Measurements from ENCODE around the gene SRP68. TPM values are rescaled to one million over a fixed set of nuclear protein-coding genes. Genes with fewer than 3 reads are reported as not detected.
"Not testable (repeated sequence)": the region's sequence is repeated elsewhere in the genome, so short reads cannot be mapped to it uniquely, and the experiment has no call there.

SRP68 gene
- total RNA-seq, 1 donor from 2014 or later: 177 TPM

DNA sequence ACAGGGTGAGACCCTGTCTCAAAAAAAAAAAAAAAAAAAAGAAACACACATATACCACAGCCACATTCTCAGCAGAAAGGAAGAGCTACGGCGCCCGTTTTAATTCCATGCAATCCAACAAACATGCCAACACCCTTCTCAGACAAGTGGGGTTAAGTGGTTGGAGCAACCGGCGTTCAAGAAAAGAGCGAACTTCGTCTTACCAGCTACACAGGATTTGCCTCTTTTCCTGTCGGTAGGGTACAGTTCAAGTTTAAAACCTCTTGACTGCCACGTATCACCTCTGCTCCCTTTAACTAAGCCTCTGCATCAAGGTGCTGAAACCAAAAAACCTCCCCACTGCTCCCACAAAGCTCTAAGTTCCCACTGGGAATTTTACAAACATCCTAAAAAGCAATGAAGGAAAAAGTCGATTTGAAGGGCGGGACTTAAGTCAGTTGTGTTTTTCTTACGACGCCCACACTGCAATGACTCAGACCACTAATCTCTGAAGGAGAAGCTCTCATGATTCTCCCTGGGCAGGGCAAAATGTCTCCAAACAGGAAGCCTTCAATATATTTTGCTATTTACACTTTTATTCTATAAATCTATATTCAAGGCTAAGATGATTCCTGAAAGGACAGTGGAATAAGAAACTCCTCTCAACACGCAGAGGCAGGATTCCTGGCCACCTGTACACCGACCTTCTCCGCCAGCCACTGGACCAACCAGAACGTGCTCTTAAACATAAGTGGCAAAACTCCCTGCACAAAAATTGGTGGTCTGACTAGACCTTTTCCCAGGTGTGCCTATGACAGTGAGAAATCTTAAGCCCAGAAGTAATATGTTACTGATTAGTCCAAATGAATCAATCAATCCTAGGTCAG lies 18.8 kb downstream of the SRP68 start:
- no peaks in the 10 kb centered on the region for H3K9me3 Mint-ChIP-seq
- peaks cover 51% of the 10 kb centered on the region for H3K36me3 Mint-ChIP-seq (ENCODE audit: low read depth)
- H3K4me1 Mint-ChIP-seq (ENCODE audit: low read depth): peaks cover 14% of the 10 kb centered on the region
- peak overlapping the region; percentile 34 for H3K27ac Mint-ChIP-seq
- no peak overlapping the region for H3K4me3 Mint-ChIP-seq
- no peaks in the 10 kb centered on the region for H3K27me3 Mint-ChIP-seq (ENCODE audit: insufficient read depth)
- intact Hi-C loops (cut with micrococcal nuclease): no loop called here
- no peak for DNase-seq (ENCODE audit: low spot score)

DNA sequence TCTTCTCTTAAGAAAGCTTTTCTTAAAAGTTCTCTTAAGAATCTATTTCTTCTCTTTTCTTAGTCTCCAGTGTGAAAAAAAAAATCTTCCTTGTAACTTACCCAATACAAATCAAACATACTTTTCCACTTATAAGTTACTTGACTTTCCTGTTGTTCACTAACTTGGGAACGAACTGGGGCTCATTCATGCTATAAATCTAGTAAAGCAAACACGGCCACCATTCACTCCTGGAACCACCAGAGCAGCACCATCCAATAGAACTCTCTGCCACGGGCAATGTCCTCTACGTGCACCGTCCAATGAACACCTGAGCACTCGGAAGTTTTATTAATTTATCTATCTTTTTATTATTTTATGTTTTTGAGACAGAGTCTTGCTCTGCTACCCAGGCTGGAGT lies 20.8 kb downstream of the SRP68 start:
- peaks cover 14% of the 10 kb centered on the region for H3K4me1 Mint-ChIP-seq (ENCODE audit: low read depth)
- H3K27ac Mint-ChIP-seq: no peak overlapping the region
- no peaks in the 10 kb centered on the region for H3K9me3 Mint-ChIP-seq
- intact Hi-C loops (cut with micrococcal nuclease): no loop called here
- no peak for DNase-seq (ENCODE audit: low spot score)
- no peak overlapping the region for H3K4me3 Mint-ChIP-seq
- H3K36me3 Mint-ChIP-seq (ENCODE audit: low read depth): peaks cover 49% of the 10 kb centered on the region
- H3K27me3 Mint-ChIP-seq (ENCODE audit: insufficient read depth): no peaks in the 10 kb centered on the region

DNA sequence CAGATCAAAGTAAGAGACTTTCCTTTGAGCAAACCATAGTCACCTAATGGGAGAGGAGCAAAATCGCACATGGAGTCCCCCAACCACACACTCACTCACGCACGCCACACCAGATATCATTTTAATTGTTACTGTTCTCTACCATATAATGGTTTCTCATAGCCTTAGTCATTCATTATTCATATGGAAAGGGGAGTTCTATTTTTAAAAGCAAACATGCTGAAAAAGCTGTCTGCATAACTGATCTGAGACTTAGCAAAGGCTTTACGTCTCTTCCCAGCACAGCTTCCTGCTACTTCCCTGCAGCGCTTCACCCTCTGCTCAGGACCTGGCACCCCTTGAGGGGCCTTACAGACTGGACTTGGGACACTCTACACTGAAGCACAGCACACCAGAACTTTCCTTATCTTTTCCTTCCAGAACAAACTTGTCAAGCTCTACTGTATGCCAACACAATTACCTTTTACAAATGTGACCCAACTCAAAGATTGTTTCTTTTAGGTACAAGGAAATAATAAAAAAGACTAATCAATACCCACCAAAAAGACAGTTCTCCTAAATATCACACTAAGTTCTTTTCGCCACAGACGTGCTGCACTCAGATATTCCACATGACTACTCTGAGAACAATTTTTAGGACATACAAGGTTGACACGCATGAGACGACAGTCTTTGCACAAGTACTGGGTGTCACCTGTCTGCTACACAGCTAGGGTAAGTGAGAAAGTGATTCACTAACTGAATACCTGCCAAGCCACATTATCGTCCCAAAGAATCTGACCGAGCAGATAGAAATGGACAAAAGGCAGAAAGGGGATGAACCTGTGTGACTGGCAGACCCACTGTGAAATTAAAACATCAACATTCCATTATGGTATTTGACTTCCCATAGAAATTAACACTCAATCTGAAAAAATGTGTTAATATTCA lies 21.5 kb downstream of the SRP68 start:
- DNase-seq (ENCODE audit: low spot score): no peak
- Mint-ChIP-seq H3K4me3 (no peak overlapping the region), H3K27me3 (ENCODE audit: insufficient read depth) (no peaks in the 10 kb centered on the region), H3K27ac (no peak overlapping the region), H3K36me3 (ENCODE audit: low read depth) (peaks cover 50% of the 10 kb centered on the region), H3K4me1 (ENCODE audit: low read depth) (peaks cover 14% of the 10 kb centered on the region), H3K9me3 (no peaks in the 10 kb centered on the region)
- intact Hi-C loops (cut with micrococcal nuclease): no loop called here

- intact Hi-C loops (cut with micrococcal nuclease): no loop called here
- Mint-ChIP-seq H3K27me3 (ENCODE audit: insufficient read depth) (no peaks in the 10 kb centered on the region), H3K4me1 (ENCODE audit: low read depth) (peaks cover 14% of the 10 kb centered on the region), H3K4me3 (no peak overlapping the region), H3K27ac (peak overlapping the region; percentile 55), H3K9me3 (no peaks in the 10 kb centered on the region), H3K36me3 (ENCODE audit: low read depth) (peaks cover 57% of the 10 kb centered on the region)
- no peak for DNase-seq (ENCODE audit: low spot score)
Observed at GRCh38 chr17:76049836-76050537, 22.3 kb downstream of the SRP68 start.

DNA sequence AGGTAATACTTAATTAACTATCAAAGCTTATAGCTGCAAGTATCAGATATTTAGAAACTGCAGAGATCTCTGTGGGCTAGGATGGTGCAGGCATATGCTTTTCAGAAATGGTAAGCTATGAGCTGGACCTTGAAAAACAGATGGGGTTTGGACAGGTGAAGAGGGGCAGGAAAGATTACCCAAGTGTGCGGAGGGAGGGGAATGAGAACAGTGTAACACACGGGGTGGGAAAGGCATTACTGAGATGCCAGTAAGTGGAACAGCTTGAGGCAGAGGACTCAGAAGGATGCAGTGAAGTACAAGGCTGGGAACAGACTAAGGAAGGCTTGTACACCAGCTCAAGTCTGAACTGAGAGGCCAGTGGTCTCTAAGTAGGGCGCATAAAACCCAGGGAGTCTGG lies 23.1 kb downstream of the SRP68 start:
- DNase-seq (ENCODE audit: low spot score): no peak
- peak overlapping the region; percentile 25 for H3K27ac Mint-ChIP-seq
- no peaks in the 10 kb centered on the region for H3K9me3 Mint-ChIP-seq
- peaks cover 62% of the 10 kb centered on the region for H3K36me3 Mint-ChIP-seq (ENCODE audit: low read depth)
- peaks cover 13% of the 10 kb centered on the region for H3K4me1 Mint-ChIP-seq (ENCODE audit: low read depth)
- no peaks in the 10 kb centered on the region for H3K27me3 Mint-ChIP-seq (ENCODE audit: insufficient read depth)
- intact Hi-C loops (cut with micrococcal nuclease): no loop called here
- H3K4me3 Mint-ChIP-seq: no peak overlapping the region

- Mint-ChIP-seq H3K27ac (no peak overlapping the region), H3K27me3 (ENCODE audit: insufficient read depth) (no peaks in the 10 kb centered on the region), H3K36me3 (ENCODE audit: low read depth) (peaks cover 63% of the 10 kb centered on the region), H3K9me3 (no peaks in the 10 kb centered on the region), H3K4me1 (ENCODE audit: low read depth) (peaks cover 8% of the 10 kb centered on the region), H3K4me3 (no peak overlapping the region)
- DNase-seq (ENCODE audit: low spot score): no peak
- intact Hi-C loops (cut with micrococcal nuclease): no loop called here
Observed at GRCh38 chr17:76048711-76049110, 23.6 kb downstream of the SRP68 start.

DNA sequence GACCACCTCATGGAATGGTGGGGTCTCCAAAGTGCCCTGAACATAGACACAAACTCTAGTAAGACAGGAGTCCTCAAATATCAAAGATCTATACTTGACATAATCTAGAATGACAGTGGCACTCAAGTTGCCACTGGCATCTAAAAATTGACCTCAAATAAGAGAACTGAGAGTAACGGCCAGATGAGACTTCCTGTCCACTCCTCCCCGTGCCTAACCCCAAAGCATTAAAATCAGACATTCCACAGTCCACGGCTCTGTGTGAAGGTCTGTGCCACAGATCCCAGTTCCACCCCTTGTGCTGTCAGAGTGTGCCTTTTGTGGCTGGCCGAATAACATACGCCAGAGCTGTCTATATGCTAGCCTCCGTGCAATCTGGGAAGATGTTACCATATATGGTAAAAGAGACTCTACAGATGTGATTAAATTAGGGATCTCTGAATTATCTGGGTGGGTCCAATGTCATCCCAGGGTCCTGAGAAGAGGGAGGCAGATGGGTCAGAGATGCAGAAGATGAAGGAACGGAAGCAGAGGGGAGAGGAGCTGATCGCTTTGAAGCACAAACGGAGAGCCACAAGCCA lies 24.2 kb downstream of the SRP68 start:
- Mint-ChIP-seq H3K4me1 (ENCODE audit: low read depth) (peaks cover 2% of the 10 kb centered on the region), H3K36me3 (ENCODE audit: low read depth) (peaks cover 62% of the 10 kb centered on the region)

DNA sequence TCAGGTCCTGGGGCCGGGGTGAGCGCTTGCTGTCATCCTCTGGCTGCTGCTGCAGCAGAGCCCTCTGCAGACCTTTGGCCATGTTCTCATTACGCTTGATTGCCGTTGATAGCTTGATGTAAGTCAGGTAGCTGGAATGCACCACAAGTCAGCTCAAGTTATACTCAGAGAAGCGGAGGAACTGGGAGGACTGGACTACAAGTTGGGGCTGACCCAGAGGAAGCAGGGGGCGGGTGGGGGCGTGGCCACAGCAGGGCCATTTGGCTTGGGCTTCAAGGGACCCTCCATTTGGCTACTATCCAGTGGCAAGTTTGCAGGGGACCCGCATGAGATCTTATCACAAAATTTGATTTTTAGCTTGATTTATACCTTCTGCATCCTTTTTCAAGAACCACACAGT lies 26.3 kb downstream of the SRP68 start:
- no peaks in the 10 kb centered on the region for H3K4me1 Mint-ChIP-seq (ENCODE audit: low read depth)
- no peak for DNase-seq (ENCODE audit: low spot score)
- H3K27me3 Mint-ChIP-seq (ENCODE audit: insufficient read depth): no peaks in the 10 kb centered on the region
- no peaks in the 10 kb centered on the region for H3K9me3 Mint-ChIP-seq
- H3K4me3 Mint-ChIP-seq: no peak overlapping the region
- intact Hi-C loops (cut with micrococcal nuclease): no loop called here
- H3K27ac Mint-ChIP-seq: no peak overlapping the region
- peaks cover 63% of the 10 kb centered on the region for H3K36me3 Mint-ChIP-seq (ENCODE audit: low read depth)

More for the DNA sequence above, 24.2 kb downstream of the SRP68 start:
- no peaks in the 10 kb centered on the region for H3K9me3 Mint-ChIP-seq
- intact Hi-C loops (cut with micrococcal nuclease): no loop called here
- H3K27ac Mint-ChIP-seq: no peak overlapping the region
- no peak for DNase-seq (ENCODE audit: low spot score)
- H3K4me3 Mint-ChIP-seq: no peak overlapping the region
- no peaks in the 10 kb centered on the region for H3K27me3 Mint-ChIP-seq (ENCODE audit: insufficient read depth)

DNA sequence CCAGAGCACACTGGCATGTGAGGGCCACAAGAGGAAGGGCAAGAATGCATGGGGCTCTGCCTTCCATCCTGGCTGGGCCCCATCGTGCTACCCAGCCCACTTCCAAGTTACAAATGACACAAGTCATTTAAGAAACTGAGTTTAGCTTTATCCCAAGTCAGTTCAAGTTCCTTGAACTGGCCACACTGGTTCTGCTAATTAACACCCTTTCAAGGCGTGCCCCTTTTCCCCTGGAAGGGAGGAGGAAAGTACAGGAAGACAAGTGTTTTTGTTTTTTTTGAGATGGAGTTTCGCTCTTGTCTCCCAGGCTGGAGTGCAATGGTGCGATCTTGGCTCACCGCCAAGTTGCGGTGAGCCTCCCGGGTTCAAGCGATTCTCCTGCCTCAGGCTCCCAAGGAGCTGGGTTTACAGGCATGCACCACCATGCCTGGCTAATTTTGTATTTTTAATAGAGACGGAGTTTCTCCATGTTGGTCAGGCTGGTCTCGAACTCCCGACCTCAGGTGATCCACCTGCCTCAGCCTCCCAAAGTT lies 27.8 kb downstream of the SRP68 start:
- H3K27me3 Mint-ChIP-seq (ENCODE audit: insufficient read depth); H3K4me3 Mint-ChIP-seq; DNase-seq (ENCODE audit: low spot score); intact Hi-C loops (cut with micrococcal nuclease); H3K9me3 Mint-ChIP-seq; H3K4me1 Mint-ChIP-seq (ENCODE audit: low read depth); H3K27ac Mint-ChIP-seq: not testable (repeated sequence)
- peaks cover 61% of the 10 kb centered on the region for H3K36me3 Mint-ChIP-seq (ENCODE audit: low read depth)

DNA sequence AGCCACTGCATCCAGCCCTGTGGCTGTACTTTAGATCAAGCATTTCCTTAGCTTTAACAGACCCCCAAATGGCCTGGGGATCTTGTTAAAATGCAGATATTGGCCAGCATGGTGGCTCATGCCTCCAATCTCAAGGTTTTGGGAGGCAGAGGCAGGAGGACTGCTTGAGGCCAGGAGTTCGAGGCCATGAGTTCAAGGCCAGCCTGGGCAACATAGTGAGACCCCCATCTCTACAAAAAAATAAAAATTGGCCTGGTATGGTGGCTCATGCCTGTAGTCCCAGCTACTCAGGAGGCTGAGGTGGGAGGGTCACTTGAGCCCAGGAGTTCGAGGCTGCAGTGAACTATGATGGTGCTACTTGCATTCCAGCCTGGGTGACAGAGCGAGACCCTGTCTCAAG lies 29.4 kb downstream of the SRP68 start:
- H3K27me3 Mint-ChIP-seq (ENCODE audit: insufficient read depth); H3K9me3 Mint-ChIP-seq; DNase-seq (ENCODE audit: low spot score); H3K4me3 Mint-ChIP-seq; H3K27ac Mint-ChIP-seq; H3K4me1 Mint-ChIP-seq (ENCODE audit: low read depth); intact Hi-C loops (cut with micrococcal nuclease): not testable (repeated sequence)
- H3K36me3 Mint-ChIP-seq (ENCODE audit: low read depth): peaks cover 59% of the 10 kb centered on the region

DNA sequence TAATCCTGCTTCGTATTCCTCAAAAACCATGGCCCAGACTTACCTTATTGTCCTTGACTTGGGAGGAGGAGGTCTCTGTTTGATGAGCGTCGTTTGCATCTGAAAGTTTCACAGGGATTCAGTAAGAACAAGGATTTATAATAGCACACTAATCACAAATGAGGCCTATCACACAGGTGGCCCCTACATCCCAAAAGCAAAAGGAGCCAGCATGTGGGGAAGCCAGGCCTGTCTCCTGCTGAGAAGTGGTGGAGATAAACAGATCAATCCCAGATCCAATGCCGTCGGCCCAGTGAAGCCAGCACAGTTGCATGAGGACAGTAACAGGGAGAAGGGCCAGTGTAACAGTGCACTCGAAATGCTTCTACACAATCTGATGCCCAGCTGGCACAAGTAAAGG lies 31.9 kb downstream of the SRP68 start:
- H3K9me3 Mint-ChIP-seq: no peaks in the 10 kb centered on the region
- intact Hi-C loops (cut with micrococcal nuclease): no loop called here
- no peak overlapping the region for H3K27ac Mint-ChIP-seq
- peaks cover 8% of the 10 kb centered on the region for H3K4me1 Mint-ChIP-seq (ENCODE audit: low read depth)
- H3K36me3 Mint-ChIP-seq (ENCODE audit: low read depth): peaks cover 49% of the 10 kb centered on the region
- H3K4me3 Mint-ChIP-seq: no peak overlapping the region
- no peaks in the 10 kb centered on the region for H3K27me3 Mint-ChIP-seq (ENCODE audit: insufficient read depth)
- no peak for DNase-seq (ENCODE audit: low spot score)

GRCh38 chr17:76039121-76039520 lies 33.2 kb downstream of the SRP68 start:
- H3K36me3 Mint-ChIP-seq (ENCODE audit: low read depth): peaks cover 40% of the 10 kb centered on the region

More at GRCh38 chr17:76039121-76039520, 33.2 kb downstream of the SRP68 start:
- Mint-ChIP-seq H3K4me3 (no peak overlapping the region), H3K27ac (no peak overlapping the region), H3K27me3 (ENCODE audit: insufficient read depth) (no peaks in the 10 kb centered on the region), H3K9me3 (no peaks in the 10 kb centered on the region), H3K4me1 (ENCODE audit: low read depth) (peaks cover 8% of the 10 kb centered on the region)
- intact Hi-C loops (cut with micrococcal nuclease): no loop called here
- DNase-seq (ENCODE audit: low spot score): no peak
